ENCODE measurements around the gene PYGB.

The PYGB gene

DNA sequence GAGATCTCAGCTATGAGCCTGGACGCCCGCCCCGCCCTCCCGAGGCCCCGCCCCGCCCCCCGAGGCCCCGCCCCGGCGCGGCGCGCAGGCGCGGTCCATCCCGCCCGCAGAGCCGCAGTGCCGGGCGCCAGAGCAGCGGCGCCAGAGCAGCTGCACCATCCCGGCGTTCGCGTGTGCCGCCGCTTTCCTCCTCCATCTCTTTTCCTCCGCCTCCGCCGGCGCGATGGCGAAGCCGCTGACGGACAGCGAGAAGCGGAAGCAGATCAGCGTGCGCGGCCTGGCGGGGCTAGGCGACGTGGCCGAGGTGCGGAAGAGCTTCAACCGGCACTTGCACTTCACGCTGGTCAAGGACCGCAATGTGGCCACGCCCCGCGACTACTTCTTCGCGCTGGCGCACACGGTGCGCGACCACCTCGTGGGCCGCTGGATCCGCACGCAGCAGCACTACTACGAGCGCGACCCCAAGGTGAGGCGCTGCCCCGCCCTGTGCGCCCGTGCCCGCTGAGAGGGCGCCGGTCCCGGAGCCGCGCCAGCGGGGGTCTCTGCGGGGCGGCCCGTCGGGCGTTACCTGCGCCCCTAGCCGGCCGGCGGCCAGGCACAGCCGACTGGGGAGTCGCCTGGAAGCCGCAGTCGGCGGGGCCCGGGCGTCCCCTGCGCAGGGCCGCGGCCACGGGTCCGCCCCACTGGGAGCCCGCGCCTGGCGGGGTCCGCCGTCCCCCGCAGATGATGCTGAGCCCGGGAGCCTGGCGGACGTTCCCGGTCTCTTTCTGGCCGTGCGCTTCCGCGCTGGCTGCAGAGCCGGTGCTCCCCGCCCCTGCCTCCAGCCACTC, at the start of gene PYGB:
PYGB (plus strand) TSS at position 130 of the 830 bp plus-strand sequence; CDS start at position 224, 94 bp downstream.
- peak; percentile 88 for DNase-seq

DNA sequence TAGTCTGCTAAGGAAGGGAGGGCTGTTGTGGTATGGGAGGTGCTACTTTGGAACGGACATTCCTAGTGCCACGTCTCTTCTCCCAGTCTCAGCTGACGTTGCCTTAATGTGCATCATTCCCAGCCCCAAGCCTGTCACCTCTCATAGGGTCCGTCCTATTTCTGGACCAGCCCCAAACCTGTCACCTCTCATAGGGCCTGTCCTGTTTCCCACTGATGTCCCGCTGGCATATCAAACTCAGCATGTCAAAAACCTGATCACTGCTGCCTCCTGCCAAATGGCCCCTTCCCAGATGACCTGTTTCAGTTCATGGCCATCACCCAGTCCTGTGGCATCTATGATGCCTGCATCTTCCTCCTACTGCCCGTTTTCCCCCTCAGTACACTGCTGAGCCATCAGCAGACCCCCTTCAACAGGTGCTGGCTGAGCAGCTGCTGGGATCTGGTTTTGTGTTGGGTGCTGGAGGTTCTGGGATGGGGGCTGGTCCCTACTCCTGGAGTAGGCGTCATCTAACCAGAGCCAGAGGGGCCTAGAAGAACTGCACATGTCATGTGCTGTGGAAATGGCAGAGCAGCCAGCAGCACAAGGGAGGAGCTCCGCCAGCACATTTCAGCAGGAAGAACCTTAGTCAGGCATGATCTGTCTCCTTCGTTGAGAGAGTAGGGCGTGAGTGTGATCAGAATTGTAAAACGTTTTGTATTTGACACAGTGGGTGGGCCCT, 49.1 kb upstream of the PYGB start:
- DNase-seq, result no peak

DNA sequence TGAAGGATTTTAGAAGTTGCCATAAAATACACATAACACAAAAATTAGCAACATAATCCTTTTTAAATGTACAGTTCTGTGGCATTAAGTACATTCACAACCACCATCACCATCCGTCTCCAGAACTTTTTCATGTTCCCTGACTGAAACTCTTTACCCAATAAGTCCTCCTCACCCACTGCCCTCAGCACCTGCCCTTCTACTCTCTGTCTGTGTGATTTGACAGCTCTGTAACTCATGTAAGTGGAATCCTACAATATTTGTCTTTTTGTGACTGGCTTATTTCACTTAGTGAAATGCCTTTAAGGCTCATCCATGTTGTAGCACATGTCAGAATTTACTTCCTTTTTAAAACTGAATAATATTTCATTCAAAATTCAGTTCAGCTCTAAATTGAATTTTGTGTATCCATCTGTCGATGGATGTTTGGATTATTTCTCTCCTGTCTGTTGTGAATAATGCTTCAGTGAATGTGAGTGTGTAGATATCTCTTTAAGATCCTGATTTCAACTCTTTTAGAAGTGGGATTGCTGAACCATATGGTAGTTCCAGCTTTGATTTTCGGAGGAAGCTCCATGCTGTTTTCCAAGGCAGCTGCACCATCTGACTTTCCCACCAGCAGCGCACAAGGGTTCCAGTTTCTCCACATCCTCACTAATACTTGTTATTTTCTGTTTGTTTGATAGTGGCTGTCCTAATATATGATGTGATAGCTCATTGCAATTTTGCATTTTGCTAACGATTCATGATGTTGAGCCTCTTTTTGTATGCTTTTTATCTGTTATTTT, 48.2 kb upstream of the PYGB start:
- DNase-seq, result peak; percentile 52

DNA sequence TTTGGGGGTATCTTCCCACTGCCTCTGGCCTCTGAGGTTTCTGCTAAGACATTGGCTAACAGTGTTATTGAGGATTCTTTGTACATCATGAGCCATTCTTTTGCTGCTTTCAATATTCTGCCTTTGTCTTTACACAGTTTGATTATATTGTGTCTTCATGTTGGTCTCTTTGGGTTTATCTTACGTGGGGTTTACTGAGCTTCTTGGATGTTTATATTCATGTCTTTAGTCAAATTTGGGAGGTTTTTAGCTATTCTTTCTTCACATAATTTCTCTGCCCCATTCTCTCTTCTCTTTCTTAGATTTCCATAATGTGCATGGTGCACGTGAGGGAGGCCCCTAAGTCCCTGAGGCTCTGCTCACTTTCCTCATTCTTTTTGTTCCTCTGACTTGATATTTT, 44.8 kb upstream of the PYGB start:
- DNase-seq, result no peak

DNA sequence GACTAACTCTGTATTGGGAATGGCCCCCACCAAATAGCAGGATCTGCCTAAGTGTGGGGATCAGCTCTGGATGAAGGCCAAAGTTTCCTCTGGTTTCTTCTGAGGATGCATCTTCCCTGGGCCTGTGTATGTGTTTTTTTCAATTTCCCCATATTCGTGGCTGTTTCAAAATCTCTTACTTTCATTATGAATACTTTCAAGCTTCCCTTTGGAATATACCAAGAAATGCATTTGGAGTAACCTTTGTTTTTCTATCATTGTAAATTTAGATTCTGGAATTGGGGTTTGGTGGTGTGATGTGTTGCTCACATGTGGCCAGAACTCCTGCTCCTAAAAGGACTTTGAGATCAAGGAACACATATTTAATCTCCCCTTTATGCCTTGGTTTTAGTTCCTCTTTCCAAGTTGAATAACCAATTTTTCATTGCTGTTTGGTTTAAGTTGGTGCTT, 44.0 kb upstream of the PYGB start:
- DNase-seq, result no peak

DNA sequence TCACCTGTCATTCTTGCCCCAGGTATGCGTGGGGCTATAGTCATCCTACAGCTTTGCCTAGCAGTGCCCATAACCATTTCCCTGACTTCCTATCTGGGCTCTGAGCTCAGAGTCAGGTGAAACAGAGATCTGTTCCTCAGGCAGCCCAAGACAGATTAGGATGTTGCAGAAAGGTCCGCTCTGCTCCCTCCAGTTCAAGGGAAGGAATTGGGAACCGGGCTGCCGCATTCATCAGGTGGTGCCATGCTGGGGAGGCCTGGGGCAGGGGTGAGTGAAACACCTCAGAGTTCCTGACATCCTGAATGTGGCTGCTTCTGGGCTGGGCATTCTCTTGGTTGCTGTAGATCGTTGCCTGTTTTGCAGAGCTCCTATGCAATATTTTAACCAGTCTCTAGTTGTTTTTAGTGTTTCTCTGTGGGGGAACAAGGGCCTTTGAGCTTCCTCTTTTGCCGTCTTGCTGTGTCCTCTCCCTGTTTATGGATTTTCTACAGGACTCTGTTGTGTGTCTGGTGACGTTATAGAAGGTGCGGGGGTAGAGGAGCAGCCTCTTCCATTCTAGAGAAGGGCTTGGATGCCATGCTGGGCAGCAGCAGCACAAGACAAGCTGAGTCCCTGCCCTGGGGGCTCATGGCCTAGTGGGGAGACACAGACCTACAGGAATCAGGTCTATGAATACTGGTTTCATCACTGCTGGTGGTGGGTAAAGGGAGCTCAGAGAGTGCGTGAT, 43.2 kb upstream of the PYGB start:
- no peak for DNase-seq

DNA sequence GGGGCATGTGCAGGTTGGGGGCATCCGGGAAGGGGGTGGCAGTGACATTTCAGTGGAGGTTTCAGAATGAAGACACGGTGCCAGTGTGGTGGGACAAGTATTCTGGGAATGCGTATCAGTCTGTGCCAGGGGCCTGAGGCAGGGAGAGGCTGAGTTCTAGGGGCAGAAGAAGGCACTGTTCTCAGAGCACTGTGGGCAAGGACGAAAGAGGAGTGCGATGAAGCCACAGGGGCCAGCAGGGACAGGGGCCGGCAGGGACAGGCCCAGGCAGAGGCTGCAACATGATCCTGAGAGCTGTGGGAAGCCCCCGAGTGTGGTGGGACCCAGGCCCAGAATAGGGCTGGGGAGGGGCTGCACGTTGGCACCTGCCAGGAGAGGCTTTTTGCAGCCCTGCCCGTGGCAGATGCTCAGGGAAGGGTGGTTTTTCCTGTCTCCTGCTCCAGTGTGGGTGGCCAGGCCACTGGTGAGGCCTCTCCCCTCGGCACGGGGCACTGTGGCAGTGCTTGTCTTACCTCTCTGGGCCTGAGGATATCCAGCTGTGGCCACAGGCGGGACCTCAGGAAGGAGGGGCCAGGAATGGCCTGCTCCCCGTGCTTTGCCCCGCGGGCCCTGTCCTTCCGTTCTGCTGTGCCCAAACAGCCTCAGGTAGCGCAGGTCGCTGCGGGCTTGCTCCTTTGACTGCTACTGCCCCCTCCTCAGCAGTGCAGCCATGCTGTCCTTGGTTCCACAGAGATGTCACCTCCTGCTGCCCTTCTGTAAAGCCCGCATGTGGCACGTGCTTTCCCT, 42.4 kb upstream of the PYGB start:
- no peak for DNase-seq

DNA sequence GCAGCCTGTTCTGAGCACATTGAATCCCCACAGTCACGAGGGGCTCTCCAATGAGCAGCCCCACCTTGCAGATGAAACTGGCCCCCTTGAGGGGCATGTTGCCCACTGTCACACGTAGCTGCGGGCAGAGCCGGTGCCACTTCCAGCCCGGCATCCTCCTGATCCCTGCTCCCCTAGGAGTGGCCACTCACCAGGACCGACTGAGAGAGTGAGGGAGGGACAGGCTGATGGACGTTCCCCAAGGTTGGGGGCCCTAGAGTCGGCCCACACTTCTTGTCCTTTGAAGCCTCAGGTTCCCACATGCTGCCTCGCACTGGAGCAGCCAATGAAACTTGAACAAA, 41.9 kb upstream of the PYGB start:
- DNase-seq, result no peak

DNA sequence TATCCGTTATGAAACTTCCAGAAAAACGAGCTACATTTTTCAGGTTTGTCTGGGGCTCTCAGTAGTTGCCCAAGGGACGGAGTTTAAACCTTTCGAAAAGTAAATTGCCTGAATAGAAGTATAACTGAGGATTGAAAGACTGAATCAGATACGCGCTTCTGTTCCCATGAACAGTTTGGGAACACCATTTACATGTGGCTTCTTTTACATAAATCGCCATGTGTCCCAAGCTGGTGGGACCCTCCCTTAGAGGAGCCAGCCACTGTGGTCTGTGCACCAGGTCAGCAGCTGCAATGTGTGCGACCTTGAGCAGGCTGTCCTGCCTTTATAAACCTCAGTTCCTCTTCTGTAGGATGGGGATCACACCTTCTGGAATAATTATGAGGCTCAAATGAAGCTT, 41.3 kb upstream of the PYGB start:
- DNase-seq, result no peak

DNA sequence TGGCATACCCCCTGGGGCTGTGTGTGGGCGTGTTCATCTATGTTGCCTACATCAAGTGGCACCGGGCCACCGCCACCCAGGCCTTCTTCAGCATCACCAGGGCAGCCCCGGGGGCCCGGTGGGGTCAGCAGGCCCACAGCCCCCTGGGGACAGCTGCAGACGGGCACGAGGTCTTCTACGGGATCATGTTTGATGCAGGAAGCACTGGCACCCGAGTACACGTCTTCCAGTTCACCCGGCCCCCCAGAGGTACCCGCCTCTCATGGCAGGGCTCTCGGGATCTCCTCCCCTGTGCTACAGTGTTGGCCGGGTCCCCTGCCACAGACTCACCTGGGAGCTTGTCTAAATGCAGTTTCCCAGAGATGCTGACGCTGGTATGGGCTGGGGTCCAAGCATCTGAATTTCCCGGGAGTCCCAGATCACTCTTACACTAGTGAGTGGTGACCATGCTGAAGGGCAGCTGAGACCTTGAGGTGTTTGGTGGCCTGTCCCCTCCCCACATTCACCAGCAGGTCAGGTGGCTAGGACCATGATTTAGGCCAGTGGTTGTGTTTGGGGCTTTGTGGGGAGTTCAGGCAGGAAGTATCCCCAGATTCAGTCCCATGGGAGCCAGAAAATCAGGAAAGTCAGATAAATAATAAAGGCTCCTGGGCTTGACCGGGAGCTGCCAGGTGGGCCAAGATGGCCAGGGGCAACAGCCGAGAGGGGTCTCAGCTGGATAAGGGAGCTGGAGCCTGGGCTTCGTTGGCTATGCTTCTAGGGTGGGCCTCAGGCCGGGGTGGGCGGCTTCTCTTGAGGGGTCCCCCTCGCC, 40.5 kb upstream of the PYGB start:
- DNase-seq, result no peak

DNA sequence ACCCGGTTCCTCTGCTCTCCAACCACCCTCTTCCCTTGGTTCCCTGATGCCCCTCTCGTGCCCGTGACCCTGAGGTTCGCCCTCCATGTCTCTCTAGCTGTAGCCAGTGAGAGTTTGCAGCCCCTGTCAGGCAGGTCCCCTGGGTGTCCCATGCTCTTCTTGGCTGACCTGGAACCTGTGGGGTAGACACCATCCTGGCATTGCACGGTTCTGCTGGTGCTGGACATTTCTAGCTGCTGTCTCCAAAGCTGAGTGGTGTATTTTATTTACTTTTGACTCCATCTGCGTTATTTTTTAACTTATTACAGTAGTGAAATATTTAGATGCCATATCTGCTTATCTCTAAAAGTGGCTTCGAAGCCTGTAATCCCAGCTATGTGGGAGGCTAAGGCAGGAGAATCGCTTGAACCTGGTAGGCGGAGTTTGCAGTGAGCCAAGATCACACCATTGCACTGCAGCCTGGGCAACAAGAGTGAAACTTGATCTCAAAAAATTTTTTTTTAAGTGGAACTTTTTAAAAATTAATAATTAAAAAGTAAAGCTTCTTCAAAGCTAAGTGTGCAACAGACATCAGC, 39.8 kb upstream of the PYGB start:
- no peak for DNase-seq

DNA sequence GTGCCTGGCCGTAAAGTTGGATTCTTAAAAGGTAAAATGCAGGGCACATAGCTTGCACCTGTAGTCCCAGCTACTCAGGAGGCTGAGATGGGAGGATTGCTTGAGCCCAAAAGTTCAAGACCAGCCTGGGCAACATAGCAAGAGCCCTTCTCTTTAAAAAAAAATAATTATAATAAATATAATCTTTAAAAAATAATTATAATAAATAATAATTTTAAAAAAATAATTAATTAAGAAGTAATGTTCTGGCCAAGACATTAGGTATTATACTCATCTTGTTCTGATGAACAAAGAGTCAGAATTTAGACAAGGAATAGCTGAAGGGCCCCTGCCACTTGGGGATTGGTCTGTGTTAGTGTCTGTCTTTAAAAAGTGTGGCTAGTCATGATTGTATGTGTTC, 38.5 kb upstream of the PYGB start:
- DNase-seq, result no peak

DNA sequence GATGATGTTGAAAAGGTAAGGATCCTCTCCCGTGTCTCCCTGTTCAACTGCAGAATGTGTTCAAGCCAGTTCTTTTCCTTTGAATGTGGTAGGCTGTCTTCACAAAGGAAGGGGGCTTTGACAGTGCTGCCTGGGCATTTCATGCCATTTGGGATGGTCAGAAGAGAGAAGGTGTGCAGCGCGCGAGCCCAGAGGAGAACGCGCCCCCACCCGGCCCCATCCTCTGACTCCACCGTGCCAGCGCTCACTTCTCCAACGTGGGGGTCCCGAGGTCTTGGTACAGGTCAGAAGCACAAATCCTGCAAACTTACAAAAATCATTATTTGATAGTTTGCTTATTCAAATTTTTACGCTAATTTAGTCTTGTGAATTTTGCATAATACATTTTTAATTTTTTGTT, 38.0 kb upstream of the PYGB start:
- DNase-seq, result no peak

DNA sequence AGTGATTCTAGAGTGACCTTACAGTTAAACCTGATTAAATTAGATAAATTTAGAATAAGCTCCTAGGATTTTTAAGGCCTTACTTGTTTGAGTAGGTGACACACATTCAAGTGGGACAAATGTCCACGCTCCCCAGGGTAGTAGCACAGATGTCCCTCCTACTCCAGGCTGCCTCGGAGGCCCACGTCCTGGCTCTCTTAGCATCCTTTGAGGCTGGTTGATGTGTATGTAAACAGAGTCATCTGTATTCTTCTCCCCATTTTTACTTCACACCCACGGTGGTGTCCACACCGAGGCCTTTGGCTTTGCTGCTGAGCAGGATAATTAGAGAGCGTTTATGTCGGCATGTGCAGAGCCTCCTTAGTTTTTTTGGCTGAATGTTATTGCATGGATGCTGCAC, 36.6 kb upstream of the PYGB start:
- no peak for DNase-seq

DNA sequence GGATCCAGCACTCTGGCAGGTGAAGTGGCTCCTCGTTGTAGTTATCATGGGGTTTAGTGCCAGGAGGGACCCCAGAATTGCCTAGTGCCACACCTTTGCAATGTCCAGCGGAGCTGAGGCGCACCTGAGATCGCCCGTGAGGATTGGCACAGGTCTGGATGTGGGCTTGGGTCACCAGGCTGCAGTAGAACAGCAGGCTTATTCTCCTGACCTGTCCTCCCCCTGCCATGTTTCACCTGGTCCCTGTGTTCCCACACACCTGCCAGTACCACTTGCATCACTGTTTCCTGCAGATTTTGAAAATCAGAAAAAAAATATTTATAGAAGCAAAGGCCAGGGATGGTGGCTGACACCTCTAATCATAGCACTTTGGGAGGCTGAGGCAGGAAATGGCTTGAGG, 35.6 kb upstream of the PYGB start:
- no peak for DNase-seq

DNA sequence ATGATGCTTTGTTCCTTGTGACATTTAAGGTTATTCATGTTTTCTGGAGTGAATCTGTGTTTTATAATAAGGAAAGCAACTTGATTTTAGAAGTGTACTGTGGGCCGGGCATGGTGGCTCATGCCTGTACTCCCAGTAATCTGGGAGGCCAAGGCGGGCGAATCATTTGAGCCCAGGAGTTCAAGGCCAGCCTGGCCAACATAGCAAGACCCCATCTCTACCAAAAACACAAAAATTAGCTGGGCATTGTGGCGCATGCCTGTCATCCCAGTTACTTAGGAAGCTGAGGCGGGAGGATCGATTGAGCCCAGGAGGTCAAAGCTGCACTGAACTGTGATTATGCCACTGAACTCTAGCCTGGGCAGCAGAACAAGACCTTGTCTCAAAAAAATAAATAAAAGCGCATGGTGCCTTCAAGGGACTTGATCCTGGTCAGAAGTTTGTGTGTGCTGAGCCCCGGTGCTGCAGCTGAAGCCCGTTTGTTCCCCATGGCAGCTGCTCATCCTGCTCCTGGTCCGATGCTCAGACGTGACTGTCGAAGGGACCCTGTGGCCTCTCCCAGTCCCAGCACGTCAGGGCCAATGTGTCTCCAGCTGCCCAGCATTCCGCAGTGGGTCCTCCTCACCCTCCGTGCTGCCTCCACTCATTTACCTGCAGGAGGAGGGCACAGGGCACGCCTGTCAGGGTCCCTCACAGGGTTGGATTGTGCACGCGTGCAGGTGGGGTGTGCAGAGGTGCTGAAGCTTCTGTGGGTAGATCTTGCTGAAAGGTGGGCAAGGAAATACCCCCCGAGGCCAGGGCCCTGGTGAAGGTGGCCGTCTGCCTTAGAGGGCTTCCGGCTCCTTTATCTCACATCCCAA, 34.1 kb upstream of the PYGB start:
- DNase-seq, result no peak

DNA sequence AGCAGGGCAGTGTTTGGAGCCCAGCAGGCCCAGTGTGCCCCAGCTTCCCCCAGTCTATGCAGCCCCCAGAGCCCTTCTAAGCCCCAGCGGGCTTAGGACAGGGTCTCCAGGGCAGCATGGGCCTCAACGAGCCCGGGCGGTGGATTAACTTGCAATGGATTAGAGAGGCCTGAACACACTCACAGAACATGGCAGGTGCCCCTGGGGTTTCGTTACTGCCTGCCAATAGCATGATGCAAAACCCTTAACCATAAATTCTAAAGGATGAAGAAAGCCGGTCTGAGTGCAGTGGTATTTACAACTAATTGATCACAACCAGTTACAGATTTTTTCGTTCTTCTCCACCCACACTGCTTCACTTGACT, 33.5 kb upstream of the PYGB start:
- no peak for DNase-seq

DNA sequence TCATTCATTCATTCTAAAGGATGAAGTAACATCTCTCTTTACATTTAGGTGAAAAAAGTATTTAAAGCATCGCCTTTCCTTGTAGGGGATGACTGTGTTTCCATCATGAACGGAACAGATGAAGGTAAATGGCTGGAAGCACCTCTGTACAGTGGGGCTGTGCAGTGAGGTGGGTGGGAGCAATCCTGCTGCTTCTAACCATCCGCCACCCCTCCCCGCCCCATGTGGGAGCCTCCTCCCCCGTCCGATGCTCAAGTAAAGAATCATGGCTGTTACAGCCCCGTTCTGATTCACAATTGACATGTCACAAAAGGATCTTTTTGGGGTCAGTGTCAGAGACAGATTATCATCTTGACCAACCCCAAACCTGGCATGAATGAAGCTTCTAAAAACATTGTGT, 33.1 kb upstream of the PYGB start:
- DNase-seq, result no peak

DNA sequence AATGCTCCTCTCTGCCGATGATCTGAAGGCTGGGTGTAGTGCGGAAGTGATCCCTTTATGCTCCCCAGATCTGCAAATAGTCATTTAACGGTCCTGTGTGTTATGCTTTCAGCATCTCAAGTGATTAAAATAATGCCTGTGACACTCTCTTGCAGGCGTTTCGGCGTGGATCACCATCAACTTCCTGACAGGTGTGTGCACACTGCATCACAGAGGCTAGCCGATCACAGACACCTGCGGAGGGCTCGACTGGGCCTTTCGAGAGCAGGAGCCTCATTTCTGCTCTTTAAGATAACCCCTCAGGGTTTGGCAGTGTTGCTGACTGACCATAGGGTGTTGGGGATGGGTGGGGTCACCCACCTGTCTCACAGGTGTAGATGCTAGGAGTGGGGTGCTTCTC, 32.4 kb upstream of the PYGB start:
- no peak for DNase-seq
